ENCODE measurements around the gene ST6GALNAC3. TPM values are rescaled to one million over a fixed set of nuclear protein-coding genes. Genes with fewer than 3 reads are reported as not detected.

The ST6GALNAC3 gene
- total RNA-seq, 4 donors from 2014 or later: 5.9 to 29.8 (median 11.7) TPM

DNA sequence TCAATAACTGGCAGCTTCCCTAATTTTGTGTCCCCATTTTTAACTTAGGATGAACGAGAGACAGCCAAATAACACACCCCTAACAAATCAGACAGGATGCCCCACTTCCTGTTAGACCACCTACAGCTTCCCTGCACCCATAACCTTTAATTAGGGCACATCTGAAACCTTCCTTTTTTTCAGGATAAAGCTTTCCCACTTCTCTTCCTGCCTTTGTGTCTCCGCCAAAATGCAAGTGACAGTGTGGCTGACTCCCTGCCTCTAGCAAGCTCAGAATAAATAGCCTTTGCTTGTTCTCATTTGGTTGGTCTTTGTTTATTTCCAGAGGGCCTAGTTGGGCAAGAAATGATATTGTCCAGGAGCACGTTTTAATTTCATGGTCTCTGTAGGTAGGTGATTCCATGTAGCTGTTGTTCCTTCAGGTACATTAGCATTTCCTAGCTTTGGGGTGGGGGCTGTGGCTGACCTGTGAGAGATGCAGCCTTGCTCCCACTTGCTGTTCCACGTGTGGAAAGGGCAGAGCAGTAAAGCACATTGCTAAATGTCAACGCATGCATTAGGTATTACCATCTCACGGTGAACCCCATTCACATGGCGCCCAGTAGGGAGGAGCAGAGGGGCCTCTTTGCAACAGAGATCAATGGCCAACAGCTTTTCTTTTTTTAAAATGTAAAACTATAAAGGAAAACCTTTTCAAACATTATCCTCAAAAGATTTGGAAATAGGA, 154.9 kb downstream of the ST6GALNAC3 start:
- TF ChIP-seq CTCF (IDR thresholded peaks at IDR 0.05; ENCODE audit: low read depth): no peak

DNA sequence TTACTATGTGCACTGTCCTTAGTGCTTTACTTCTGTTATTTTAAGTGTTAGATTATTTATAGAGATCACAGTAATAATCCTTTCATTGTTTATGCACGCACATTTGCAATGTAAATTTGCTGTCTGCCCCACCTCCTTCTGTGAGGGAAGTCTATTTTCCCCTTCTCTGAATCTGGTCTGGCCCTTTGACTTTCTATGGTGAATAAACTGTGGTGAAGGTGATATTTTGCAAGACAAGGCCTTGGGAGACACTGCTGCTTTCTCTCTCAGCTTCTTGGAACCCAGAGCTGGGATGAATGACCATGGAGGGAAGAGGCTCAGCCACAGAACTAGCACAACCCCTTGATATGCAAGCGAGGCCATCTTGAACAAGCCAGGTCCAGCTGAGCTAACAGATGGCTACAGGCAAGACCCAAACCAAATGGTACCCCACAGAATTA, 156.3 kb downstream of the ST6GALNAC3 start:
- no peak for TF ChIP-seq CTCF (IDR thresholded peaks at IDR 0.05; ENCODE audit: low read depth)

DNA sequence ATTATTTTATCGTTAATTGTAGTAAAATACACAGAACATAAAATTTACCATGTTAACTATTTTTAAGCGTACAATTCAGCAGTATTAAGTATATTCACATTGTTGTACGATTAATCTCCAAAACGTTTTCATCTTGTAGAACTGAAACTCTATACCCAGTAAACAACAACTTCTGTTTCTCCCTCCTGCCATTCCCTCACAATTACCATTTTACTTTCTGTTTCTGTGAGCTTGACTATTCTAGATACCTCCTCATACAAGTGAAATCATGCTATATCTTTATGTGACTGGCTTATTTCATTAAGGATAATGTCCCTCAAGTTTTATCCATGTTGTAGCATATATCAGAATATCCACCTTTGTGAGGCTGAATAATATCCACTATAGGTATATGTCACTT, 156.8 kb downstream of the ST6GALNAC3 start:
- TF ChIP-seq CTCF (IDR thresholded peaks at IDR 0.05; ENCODE audit: low read depth): no peak

DNA sequence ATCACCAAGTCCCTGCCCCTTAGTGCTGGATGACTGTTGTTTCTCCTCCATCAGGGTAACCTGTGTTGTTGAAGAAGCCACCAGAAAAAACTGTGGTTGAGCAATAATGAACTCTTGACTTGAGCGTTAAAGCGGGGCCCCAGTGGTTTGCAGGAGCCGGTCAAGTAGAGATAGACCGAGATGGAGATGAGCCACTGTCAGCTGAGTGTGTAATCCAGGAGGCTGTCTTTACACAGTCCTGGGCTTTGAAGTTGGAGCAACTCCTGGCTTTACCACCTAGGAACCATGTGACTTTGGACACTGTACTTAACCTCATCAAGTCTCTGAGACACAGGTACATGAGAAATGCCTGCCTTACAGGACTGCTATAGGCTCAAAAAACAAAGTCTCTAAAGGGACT, 158.1 kb downstream of the ST6GALNAC3 start:
- no peak for TF ChIP-seq CTCF (IDR thresholded peaks at IDR 0.05; ENCODE audit: low read depth)

DNA sequence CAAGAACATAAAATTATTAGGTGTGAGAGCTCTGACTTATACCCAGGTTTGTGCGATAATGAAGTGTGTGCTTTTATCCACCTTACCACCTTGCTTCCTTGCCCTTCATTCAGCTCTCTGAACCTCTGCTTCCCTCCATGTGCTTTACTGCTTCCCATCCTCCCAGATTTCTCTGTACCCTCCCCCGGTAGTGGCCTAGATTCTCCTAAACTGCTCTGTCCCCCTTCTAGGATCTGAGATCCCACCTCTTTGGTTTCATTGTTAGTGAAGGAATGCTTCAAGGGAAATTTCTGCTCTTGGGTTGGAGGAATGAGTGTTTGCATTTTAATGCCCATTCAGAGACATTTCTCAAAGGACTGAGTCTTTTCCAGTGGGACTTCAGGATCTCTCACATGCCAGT, 159.5 kb downstream of the ST6GALNAC3 start:
- TF ChIP-seq CTCF (IDR thresholded peaks at IDR 0.05; ENCODE audit: low read depth): no peak

- no peak for TF ChIP-seq CTCF (IDR thresholded peaks at IDR 0.05; ENCODE audit: low read depth)
These were observed 162.7 kb downstream of the ST6GALNAC3 start for GRCh38 chr1:76237211-76237610.

- no peak for TF ChIP-seq CTCF (IDR thresholded peaks at IDR 0.05; ENCODE audit: low read depth)
These were observed 163.6 kb downstream of the ST6GALNAC3 start for GRCh38 chr1:76238094-76238628.

Measured in subcutaneous adipose tissue (tissue), 4 donors.